ENCODE measurements around the gene ENTREP3. TPM values are rescaled to one million over a fixed set of nuclear protein-coding genes. Genes with fewer than 3 reads are reported as not detected.

ENTREP3 gene
- total and polyA plus RNA-seq, 2 donors (not counting 3 experiments of a cell fraction or from before 2014, with no cell fraction given): 27.4 to 62.7 TPM

- no TSS peak for BruUV-seq (replicated peaks)
- Histone ChIP-seq H3K4me2 (ENCODE audit: insufficient read depth, low read length) (no peak overlapping the region), H3K9me1 (replicated peaks; ENCODE audit: control insufficient read depth, extremely low read depth, insufficient read depth, low read length) (no peaks in the 10 kb centered on the region), H3K4me3 (replicated peaks in 1 of 3; ENCODE audit: insufficient read depth in 1 of 3, low read depth in 1 of 3, low read length in 3 of 3) (no peak overlapping the region), H3K9me3 (replicated peaks; ENCODE audit: control insufficient read depth, insufficient read depth, low read length) (no peaks in the 10 kb centered on the region), H3K79me2 (ENCODE audit: control insufficient read depth, insufficient read depth, low read length) (no peaks in the 10 kb centered on the region), H3K36me3 (ENCODE audit: control insufficient read depth in 2 of 2, extremely low read depth in 1 of 2, insufficient read depth in 2 of 2, low read length in 2 of 2) (no peaks in the 10 kb centered on the region), H3K27ac (ENCODE audit: insufficient read depth, low read depth, low read length) (no peak overlapping the region), H3K4me1 (ENCODE audit: control insufficient read depth, extremely low read depth, insufficient read depth, low read length) (no peaks in the 10 kb centered on the region), H4K20me1 (replicated peaks; ENCODE audit: control insufficient read depth, extremely low read depth, insufficient read depth, low read length) (no peaks in the 10 kb centered on the region), H3K9ac (replicated peaks; ENCODE audit: extremely low read depth, insufficient read depth, low read length) (no peak overlapping the region), H3K27me3 (ENCODE audit: control insufficient read depth in 2 of 2, insufficient read depth in 2 of 2, low read length in 2 of 2) (peaks cover 36 to 40% of the 10 kb centered on the region in 2 experiments), H2AFZ (ENCODE audit: low read depth, low read length) (no peak overlapping the region)
- DNase-seq (ENCODE audit: low read depth, low spot score) (no peak), FAIRE-seq (no peak)
- CTCF ChIA-PET: interaction anchor here (1.2 kb wide), 1 partner anchor 9 kb away, joined by 3 read pairs; no protein-coding TSS in a partner anchor
- TF ChIP-seq, protein P1, sequence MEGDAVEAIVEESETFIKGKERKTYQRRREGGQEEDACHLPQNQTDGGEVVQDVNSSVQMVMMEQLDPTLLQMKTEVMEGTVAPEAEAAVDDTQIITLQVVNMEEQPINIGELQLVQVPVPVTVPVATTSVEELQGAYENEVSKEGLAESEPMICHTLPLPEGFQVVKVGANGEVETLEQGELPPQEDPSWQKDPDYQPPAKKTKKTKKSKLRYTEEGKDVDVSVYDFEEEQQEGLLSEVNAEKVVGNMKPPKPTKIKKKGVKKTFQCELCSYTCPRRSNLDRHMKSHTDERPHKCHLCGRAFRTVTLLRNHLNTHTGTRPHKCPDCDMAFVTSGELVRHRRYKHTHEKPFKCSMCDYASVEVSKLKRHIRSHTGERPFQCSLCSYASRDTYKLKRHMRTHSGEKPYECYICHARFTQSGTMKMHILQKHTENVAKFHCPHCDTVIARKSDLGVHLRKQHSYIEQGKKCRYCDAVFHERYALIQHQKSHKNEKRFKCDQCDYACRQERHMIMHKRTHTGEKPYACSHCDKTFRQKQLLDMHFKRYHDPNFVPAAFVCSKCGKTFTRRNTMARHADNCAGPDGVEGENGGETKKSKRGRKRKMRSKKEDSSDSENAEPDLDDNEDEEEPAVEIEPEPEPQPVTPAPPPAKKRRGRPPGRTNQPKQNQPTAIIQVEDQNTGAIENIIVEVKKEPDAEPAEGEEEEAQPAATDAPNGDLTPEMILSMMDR (IDR thresholded peaks at IDR 0.05; ENCODE audit: extremely low read depth in 1 of 2, insufficient read depth in 1 of 2, low read depth in 1 of 2, low read length in 2 of 2): no peak
- no peak for TF ChIP-seq GATA2 (IDR thresholded peaks at IDR 0.05; ENCODE audit: insufficient read depth, insufficient read length, low read depth, low read length)
- TF ChIP-seq EZH2 (IDR thresholded peaks at IDR 0.05; ENCODE audit: borderline replicate concordance, low read depth, low read length, severe bottlenecking): peak; percentile 91
- POLR2A ChIA-PET: no interaction called here
- intact Hi-C loops (cut with micrococcal nuclease): no loop called here
- dilution Hi-C loops (cut with MboI; ENCODE audit: extremely low pct_ligation_motif_present, low sequenced_read_pairs): no loop called here
Observed at GRCh38 chr1:155295183-155295941, 40.1 kb upstream of the ENTREP3 start.

Data from endothelial cell of umbilical vein (primary cell).